ENCODE measurements around the gene REPIN1. TPM values are rescaled to one million over a fixed set of nuclear protein-coding genes. Genes with fewer than 3 reads are reported as not detected.

The REPIN1 gene
- total and polyA plus RNA-seq, 2 donors from 2014 or later: 53.7 to 95.8 TPM

DNA sequence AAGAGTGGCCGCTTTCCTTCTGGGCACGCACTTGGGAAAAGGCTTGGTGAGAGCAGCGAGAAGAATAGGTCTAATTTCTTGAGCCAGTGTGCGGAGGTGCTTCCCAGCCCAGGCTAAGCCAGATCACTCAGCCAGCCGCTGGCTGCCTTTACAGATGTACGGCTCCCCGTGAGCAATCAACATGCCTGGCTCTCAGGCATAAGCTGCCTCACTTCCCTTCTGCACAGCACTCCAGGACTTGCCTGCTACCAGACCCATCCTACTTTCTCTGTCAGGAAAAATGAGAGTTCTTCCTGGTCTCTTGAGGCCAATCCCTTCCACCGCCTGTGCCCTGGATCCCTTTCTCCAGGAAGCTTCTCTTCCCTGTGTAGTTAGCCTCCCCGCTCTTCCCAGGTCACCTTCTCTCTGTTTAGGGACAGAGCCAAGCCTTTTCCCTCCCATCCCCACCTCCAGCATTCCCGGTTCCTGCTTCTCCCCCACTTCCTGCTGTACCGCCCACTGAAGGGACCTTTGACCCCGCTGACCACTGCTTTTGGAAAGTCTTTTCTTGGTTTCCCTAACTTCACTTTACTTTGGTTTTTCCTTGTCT lies 44.2 kb upstream of the REPIN1 start:
- H3K9ac ChIP-seq (ENCODE audit: low read length in 3 of 3): peak overlapping the region in 1 of 3 donors; percentile 87
- DNase-seq (peak in 2 of 5 donors; percentile 33), FAIRE-seq (no peak)
- peak overlapping the region; percentile 71 to 80 (median 73) for H3K4me3 ChIP-seq (ENCODE audit: low read length in 3 of 3)
- peaks cover 0 to 15% (median 0%) of the 10 kb centered on the region in 3 donors for H3K36me3 ChIP-seq (ENCODE audit: control insufficient read depth in 2 of 3, insufficient read depth in 3 of 3, low read length in 3 of 3)
- intact Hi-C loops (cut with DNase I): no loop called here
- no peaks in the 10 kb centered on the region for H3K27me3 ChIP-seq (ENCODE audit: control insufficient read depth, insufficient read depth, low read length)
- no peaks in the 10 kb centered on the region for H3K9me3 ChIP-seq (ENCODE audit: control insufficient read depth in 2 of 3, insufficient read depth in 1 of 3, low read length in 3 of 3)
- H3K4me1 ChIP-seq (ENCODE audit: control insufficient read depth in 2 of 3, insufficient read depth in 2 of 3, low read depth in 1 of 3, low read length in 3 of 3): peaks cover 0 to 30% (median 20%) of the 10 kb centered on the region in 3 donors
- peak overlapping the region; percentile 18 to 95 for H3K27ac ChIP-seq (ENCODE audit: low read depth in 2 of 2, low read length in 2 of 2)
- TF ChIP-seq, protein P1, sequence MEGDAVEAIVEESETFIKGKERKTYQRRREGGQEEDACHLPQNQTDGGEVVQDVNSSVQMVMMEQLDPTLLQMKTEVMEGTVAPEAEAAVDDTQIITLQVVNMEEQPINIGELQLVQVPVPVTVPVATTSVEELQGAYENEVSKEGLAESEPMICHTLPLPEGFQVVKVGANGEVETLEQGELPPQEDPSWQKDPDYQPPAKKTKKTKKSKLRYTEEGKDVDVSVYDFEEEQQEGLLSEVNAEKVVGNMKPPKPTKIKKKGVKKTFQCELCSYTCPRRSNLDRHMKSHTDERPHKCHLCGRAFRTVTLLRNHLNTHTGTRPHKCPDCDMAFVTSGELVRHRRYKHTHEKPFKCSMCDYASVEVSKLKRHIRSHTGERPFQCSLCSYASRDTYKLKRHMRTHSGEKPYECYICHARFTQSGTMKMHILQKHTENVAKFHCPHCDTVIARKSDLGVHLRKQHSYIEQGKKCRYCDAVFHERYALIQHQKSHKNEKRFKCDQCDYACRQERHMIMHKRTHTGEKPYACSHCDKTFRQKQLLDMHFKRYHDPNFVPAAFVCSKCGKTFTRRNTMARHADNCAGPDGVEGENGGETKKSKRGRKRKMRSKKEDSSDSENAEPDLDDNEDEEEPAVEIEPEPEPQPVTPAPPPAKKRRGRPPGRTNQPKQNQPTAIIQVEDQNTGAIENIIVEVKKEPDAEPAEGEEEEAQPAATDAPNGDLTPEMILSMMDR (IDR thresholded peaks at IDR 0.05; ENCODE audit: borderline replicate concordance, extremely low read depth, insufficient read depth): no peak

DNA sequence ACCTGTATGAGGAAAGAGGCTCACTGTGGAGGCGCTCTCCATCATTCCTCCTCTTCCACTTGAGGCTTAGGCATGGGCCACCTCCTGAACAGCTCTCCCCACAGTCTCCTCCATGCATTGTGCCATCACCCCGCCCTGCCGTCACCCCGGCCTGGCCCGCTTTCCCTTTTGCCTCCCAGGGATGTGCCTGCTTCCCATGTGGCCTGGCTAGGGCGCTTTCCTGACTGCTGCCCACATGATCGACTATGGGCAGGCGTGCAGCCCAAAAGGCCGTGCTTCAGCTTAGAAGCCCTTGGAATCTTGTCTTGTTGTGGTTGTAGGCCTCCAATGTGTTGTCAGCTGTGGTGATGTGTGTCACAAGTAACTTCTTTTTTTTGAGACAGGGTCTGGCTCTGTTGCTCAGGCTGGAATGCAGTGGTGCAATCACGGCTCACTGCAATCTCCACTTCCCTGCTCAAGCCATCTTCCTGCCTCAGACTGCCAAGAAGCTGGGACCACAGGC lies 43.5 kb upstream of the REPIN1 start:
- TF ChIP-seq, protein P1 (IDR thresholded peaks at IDR 0.05; ENCODE audit: borderline replicate concordance, extremely low read depth, insufficient read depth): no peak
- Histone ChIP-seq H3K9ac (ENCODE audit: low read length in 3 of 3) (no peak overlapping the region), H3K27ac (ENCODE audit: low read depth in 2 of 2, low read length in 2 of 2) (no peak overlapping the region), H3K9me3 (ENCODE audit: control insufficient read depth in 2 of 3, insufficient read depth in 1 of 3, low read length in 3 of 3) (no peaks in the 10 kb centered on the region), H3K36me3 (ENCODE audit: control insufficient read depth in 2 of 3, insufficient read depth in 3 of 3, low read length in 3 of 3) (peaks cover 0 to 15% (median 0%) of the 10 kb centered on the region in 3 donors), H3K27me3 (ENCODE audit: control insufficient read depth, insufficient read depth, low read length) (no peaks in the 10 kb centered on the region), H3K4me1 (ENCODE audit: control insufficient read depth in 2 of 3, insufficient read depth in 2 of 3, low read depth in 1 of 3, low read length in 3 of 3) (peaks cover 0 to 30% (median 20%) of the 10 kb centered on the region in 3 donors), H3K4me3 (ENCODE audit: low read length in 3 of 3) (no peak overlapping the region)
- no peak for DNase-seq
- intact Hi-C loops (cut with DNase I): no loop called here
- FAIRE-seq: no peak

DNA sequence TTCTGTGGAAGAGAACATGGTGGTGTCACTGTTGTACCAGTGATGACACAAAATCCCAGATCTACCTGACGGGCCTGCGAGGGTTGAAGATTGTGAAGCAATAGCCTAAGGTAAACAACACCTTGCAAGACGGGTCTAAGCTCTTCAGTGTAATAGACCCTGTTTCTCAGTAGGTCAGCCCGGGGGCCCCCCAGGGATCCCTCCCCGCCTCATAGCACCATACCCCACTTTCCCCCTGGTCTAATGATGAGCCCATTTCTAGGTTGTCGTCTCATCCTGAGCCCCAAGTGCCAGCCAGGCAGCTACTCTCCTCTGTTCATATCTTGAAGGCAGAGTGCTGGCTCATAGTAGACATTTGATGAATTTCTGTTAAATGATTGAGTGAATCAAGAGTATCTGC lies 42.7 kb upstream of the REPIN1 start:
- TF ChIP-seq, protein P1 (IDR thresholded peaks at IDR 0.05; ENCODE audit: borderline replicate concordance, extremely low read depth, insufficient read depth): no peak
- H3K27ac ChIP-seq (ENCODE audit: low read depth in 2 of 2, low read length in 2 of 2): no peak overlapping the region
- H3K9ac ChIP-seq (ENCODE audit: low read length in 3 of 3): no peak overlapping the region
- peaks cover 0 to 28% (median 16%) of the 10 kb centered on the region in 3 donors for H3K4me1 ChIP-seq (ENCODE audit: control insufficient read depth in 2 of 3, insufficient read depth in 2 of 3, low read depth in 1 of 3, low read length in 3 of 3)
- H3K9me3 ChIP-seq (ENCODE audit: control insufficient read depth in 2 of 3, insufficient read depth in 1 of 3, low read length in 3 of 3): no peaks in the 10 kb centered on the region
- no peaks in the 10 kb centered on the region for H3K27me3 ChIP-seq (ENCODE audit: control insufficient read depth, insufficient read depth, low read length)
- DNase-seq: no peak
- H3K4me3 ChIP-seq (ENCODE audit: low read length in 3 of 3): no peak overlapping the region
- intact Hi-C loops (cut with DNase I): no loop called here
- FAIRE-seq: no peak
- peaks cover 0 to 15% (median 0%) of the 10 kb centered on the region in 3 donors for H3K36me3 ChIP-seq (ENCODE audit: control insufficient read depth in 2 of 3, insufficient read depth in 3 of 3, low read length in 3 of 3)
